Left cardiac atrium (tissue), 2 donors: ENCODE results near the gene GMEB1. TPM values are rescaled to one million over a fixed set of nuclear protein-coding genes. Genes with fewer than 3 reads are reported as not detected.

ENCODE experiments used
- total RNA-seq, 2 donors: library from RNA; stranded (reverse); fragmentation: NEBNext Ultra II Directional; extraction: Animal tissue kit (Norgen Biotek cat#: 25700); gene quantifications; one replicate each; pipeline ENCODE4 v1.2.1, GENCODE V29; 2021
- donor health status: DM: no; HTN: yes; CAD: no; lungs with severe emphysema.
- donor health status: DM: yes; HTN: yes; CAD: no.

GMEB1 gene
- total RNA-seq, 2 donors from 2014 or later, result 6.1 to 6.2 TPM

Other genes with a start within 250 kb of the GMEB1 start
- 10 to 100 TPM in 1 of 2 donors, 1 to 10 TPM in 1; 7.3 to 10.8 TPM for gene RCC1, start 162.7 kb upstream of the GMEB1 start, total RNA-seq
- 10 to 100 TPM; 15.5 TPM for gene TRNAU1AP, start 115.7 kb upstream of the GMEB1 start, total RNA-seq
- 1 to 10 TPM; 1.6 to 2.7 TPM for gene RAB42, start 76.5 kb upstream of the GMEB1 start, total RNA-seq
- 10 to 100 TPM; 15.6 to 19.1 TPM for gene TAF12, start 25.7 kb upstream of the GMEB1 start, total RNA-seq
- not detected for gene RNU11, start 20.2 kb upstream of the GMEB1 start, total RNA-seq
- gene YTHDF2, start 68.2 kb downstream of the GMEB1 start, total RNA-seq, result 10 to 100 TPM; 30.0 to 44.4 TPM
- gene OPRD1, start 143.4 kb downstream of the GMEB1 start, total RNA-seq, result not detected
- gene EPB41, start 245.8 kb downstream of the GMEB1 start, total RNA-seq, result 10 to 100 TPM; 16.0 to 24.2 TPM